ENCODE results near the gene SLC6A4.
"Not testable (repeated sequence)": the region's sequence is repeated elsewhere in the genome, so short reads cannot be mapped to it uniquely, and the experiment has no call there.

SLC6A4 gene

DNA sequence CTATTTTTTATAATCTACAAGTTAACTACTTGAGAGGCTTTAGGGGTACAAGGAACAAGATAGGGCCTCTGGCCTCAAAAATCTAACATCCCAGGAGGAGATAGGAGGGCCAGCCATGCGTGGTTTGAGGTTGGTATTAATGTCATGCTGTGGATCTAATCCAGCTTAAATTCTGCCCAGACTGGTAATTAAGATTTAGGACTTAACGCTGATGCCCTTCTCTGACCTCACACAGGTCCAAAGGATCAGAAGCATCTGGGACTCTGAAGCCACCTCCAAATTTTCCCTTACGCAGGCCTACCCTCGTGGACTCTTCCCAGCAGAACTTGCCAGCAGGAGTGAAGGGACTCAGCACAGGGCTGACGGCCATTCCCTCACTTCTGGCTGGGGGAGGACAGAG is 15.1 kb downstream of the SLC6A4 start:
- DNase-seq (ENCODE audit: low read depth in 2 of 3, low spot score in 2 of 3), result no peak

DNA sequence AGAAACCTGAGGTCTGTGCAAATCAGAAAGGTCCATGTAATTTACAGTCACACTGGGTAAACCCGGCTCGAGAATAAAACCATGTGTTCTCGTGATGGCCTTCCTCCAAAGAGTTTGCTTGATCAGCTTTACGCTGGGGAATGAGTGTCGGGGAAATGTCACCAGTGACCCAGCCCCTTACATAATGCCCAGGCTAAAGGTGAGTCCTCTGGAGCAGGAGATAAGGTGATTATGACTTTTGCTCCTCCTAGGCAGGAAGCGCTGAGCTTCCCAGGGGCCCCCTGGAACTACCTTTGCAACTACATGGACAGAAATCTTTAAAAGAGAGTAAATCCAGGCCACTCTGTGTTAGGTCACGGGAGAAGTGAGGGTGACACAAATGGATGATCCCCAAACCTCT is 15.7 kb downstream of the SLC6A4 start:
- DNase-seq (ENCODE audit: low read depth in 2 of 3, low spot score in 2 of 3), result no peak

DNA sequence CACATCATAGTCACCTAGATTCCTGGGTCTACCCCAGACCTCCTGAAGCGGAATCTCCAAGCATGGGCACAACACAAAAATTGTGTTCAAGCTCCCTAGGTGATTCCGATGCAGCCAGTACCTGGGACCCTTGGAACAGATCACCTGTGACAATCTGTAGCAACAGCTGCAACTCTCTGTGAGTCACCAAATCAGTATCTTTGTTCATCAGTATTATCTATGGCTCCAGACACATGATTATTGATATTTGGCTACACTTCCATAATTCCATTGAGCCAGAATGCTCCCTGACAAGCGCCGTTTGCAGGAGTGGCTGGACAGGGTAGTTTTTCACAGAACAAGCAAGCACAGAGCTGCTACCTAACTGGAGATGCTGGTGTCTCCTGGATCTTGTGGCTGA is 16.2 kb downstream of the SLC6A4 start:
- no peak for DNase-seq (ENCODE audit: low read depth in 2 of 3, low spot score in 2 of 3)

DNA sequence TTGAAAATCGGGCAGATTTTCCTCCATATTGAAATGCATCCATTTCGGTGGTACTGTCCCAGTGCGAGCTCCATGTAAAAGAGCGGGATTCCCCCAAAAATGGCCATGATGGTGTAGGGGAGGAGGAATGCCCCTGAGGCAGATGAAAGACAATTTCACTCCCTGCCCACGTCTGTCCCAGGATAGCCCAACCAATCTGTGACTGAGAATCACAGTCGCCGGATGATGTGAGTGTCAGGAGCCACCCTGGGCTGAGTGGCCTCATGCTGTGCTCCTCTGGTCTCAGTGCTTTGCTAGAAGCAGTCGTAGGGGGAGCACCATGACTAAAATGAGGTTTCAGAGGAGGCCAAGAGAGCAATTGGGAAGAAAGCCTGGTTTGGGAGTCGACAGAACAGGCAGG is 16.7 kb downstream of the SLC6A4 start:
- DNase-seq (ENCODE audit: low read depth in 2 of 3, low spot score in 2 of 3), result no peak

DNA sequence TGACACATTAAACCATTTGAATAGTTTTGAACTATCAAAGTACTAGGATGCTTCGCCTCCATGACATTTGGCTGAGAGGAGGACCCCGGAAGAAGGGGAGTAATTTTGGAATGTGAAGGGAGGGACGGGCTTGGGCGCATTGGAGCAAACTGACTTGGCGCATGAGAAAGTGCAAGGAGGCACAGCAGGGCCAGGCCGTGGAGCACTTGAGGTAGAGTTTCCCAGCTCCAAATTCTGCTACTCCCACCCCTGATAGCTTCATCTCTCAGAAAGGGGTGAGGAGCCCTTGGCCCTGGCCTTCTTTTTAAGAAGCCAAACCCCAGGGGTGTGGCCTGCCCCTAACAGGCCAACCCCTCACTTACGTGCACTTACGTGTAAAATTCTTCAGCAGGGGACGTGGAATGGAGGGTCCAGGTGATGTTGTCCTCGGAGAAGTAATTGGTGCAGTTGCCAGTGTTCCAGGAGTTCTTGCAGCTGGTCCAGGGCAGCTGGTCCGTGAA is 17.7 kb downstream of the SLC6A4 start:
- DNase-seq (ENCODE audit: low read depth in 2 of 3, low spot score in 2 of 3), result no peak

DNA sequence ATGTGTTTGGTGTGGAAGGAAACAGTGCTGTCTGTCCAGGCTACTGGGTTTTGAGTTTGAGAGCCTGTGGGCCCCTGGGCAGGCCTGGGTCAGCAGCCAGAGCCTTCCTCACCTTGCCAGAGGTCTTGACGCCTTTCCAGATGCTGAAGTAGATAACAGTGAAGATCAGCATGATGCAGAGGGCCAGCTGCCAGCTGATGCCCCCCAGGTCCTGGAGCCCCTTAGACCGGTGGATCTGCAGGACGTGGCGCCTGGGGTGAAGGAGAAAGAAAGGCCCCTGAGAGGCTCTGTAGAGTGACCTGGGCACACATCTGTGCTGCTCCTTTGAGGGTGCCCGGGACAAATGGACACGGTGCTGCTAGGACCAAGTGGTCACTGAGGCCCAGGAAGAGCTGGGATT is 18.4 kb downstream of the SLC6A4 start:
- DNase-seq (ENCODE audit: low read depth in 2 of 3, low spot score in 2 of 3), result no peak

DNA sequence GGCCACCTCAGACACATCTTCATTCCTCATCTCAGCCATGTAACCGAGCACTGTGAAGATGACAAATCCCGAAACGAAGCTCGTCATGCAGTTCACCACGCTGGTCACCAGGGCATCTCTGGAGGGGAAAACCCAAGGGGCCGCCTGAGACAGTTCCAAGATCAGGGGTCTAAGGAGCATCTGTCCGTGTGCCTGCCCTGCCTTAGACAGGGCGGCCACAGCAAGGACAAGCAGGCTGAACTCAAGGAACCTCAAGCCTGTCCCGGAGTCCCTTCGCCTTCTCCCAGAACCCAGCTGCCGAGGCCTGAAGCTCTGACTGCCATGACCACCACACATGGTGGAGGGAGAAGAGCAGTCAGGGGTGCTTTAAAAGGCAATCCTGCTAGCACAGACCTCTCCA is 22.7 kb downstream of the SLC6A4 start:
- no peak for DNase-seq (ENCODE audit: low read depth in 2 of 3, low spot score in 2 of 3)

DNA sequence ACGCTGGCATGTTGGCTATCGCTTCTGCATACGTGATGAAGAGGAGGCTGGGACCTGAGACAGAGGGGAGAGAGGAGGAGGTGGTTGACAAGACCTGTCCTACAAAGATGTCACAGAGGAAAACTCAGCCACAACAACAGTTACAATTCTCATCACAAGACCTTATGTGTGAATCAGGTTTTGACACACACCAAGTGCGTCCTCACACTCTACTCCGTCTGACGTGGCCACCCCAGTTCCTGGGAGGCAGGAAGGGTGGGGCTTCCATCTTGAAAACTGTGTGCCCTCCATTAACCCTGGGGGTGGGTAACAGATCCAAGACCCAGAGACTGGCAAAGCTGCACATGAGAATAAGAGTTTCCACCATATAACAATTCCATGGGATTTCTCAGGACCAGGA is 24.1 kb downstream of the SLC6A4 start:
- DNase-seq (ENCODE audit: low read depth in 2 of 3, low spot score in 2 of 3), result no peak

DNA sequence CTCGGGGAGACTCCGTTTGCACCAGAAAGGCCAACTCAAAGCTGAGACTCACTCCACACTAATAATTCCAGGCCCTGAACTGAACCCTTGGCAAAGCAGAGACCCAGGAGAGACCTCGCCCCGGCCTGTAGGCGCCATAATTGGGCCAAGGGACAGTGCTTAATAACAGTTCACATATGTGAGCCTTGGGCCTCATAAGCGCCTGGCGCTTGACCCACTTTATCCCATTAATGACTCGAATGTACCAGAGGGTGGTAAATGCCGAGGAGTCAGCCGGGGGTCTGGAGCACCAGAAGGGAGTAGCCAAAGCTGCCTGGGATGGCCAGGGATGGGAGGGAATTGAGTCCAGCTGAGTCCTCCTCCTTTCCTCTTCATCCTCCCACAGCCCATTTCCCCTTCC is 24.6 kb downstream of the SLC6A4 start:
- no peak for DNase-seq (ENCODE audit: low read depth in 2 of 3, low spot score in 2 of 3)

DNA sequence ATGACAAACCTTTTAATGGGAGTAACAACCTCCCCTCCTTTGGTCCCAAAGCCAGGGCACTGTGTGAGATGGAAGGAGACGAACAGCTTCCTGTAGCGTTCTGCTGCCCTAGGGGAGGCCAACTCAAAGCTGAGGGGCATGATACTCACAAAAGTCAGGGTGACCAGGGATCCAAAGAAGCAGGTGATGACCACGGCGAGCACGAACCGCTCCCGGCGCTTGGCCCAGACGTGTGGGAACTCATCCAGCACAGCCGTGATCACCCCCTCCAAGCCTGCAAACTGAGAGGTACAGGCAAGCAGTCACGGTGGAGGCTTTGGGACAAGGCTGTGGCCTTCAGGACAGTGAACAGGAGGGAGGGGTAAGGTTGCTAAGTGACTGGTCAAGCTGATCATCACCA is 25.1 kb downstream of the SLC6A4 start:
- DNase-seq (ENCODE audit: low read depth in 2 of 3, low spot score in 2 of 3), result no peak

DNA sequence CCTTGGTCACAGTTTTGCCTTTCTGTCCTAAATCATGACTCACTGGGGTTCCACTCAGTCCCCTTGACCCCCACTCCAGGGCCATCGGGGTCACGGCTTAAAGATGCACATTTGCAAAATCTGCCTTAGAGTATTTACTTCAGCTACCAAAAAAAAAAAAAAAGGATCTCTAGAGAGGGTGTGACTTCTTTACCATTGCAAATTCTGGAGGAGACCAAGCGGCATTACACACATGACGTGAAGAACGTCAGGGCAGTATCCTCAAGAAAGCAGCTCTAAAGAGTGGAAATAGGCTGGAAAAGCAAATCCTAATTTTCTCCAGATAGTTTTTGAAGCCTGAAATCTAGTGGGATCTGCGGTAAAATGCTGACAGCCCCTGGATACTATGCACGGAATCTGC is 25.6 kb downstream of the SLC6A4 start:
- DNase-seq (ENCODE audit: low read depth in 2 of 3, low spot score in 2 of 3), result no peak

DNA sequence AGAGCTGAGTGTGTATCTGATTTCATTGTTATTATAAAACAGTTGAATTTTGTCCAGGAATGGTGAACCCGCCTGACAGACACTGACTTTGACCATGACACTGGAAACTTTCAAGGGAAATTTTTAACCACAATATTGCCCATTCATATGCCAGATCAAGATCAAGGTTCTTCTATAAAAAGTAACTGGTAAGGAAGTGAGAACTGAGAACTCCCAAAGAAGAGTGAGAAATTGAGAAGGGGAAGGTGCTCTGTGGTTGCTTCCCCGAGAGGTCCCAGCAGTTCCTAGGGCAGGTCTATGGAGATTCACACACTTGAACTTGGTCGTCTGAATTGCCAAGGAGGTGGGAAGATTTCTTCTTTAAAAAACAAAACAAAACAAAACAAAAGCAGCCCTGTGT is 27.3 kb downstream of the SLC6A4 start:
- no peak for DNase-seq (ENCODE audit: low read depth in 2 of 3, low spot score in 2 of 3)

DNA sequence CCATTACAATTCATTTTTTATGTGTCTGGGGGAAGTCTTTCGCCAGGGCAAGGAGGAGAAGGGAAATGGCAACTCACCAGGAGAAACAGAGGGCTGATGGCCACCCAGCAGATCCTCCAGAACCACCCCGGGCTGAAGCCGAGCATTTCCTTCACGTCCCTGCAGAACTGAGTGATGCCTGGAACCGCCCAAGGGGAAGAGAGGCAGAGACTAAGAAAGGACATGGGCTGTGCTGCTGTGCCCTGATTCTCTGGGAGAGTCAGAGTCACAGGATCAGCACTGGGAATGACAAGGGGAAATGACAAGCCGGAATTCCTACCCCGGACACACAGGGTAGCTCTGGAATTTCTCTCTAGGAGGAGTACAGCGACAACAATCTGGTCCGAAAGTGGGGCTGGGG is 27.8 kb downstream of the SLC6A4 start:
- DNase-seq (ENCODE audit: low read depth in 2 of 3, low spot score in 2 of 3), result no peak

DNA sequence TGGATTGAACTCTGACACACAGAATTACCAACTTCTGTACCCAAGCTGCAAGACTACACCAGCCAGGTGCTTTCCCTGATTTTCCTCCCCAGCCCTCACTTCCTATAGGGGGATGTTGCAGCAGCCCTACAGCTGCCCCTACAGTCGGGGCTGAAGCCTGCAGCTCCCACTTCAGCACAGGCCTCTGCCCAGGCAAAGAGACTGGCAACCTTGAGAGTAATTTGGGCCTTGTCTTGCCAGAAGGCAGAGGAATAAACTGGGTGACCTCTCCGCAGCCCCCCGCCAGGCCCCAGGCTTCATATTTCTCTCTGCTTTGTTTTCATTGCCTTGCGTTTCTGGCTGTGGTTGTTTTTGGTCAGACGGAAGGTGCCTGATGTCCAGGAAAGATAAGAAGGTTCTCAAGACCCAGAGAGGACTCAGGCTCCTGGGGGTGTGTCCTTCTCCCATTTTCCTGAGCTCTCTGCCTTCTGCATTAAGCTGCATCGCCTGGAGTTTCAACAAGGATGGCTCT is 32.0 kb downstream of the SLC6A4 start:
- DNase-seq (ENCODE audit: low read depth in 2 of 3, low spot score in 2 of 3), result no peak

DNA sequence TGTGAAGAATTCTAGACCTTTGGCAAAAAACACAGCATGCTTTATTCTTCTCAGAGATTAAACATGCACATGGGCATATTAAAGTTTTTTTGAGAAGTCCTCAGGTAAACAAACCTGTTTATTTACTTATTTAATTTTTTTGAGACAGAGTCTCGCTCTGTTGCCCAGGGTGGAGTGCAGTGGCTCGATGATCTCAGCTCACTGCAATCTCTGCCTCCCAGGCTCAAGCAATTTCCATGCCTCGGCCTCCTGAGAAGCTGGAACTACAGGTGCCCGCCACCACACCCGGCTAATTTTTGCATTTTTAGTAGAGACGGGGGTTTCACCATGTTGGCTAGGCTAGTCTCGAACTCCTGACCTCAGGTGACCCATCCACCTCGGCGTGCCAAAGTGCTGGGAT is 34.8 kb downstream of the SLC6A4 start:
- DNase-seq (ENCODE audit: low read depth in 2 of 3, low spot score in 2 of 3), result not testable (repeated sequence)

DNA sequence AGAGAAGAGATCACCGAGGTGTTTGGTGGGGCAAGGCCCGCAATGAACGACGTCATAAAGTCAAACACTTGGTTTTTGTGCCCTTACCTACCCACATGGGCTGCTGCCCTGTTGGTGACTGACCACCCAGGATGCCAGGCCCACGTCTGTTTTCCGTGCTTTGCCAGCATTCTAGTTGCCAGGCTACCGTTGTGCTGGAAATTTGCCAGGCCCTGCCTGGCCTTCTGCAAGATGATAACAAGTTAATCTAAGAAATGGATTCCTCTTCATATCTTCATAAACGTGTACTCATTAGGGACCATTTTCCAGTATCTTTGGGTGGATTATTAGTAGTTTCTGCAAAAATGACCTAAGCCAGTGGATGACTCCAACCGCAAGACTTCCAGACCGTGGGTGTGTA is 35.4 kb downstream of the SLC6A4 start:
- no peak for DNase-seq (ENCODE audit: low read depth in 2 of 3, low spot score in 2 of 3)

DNA sequence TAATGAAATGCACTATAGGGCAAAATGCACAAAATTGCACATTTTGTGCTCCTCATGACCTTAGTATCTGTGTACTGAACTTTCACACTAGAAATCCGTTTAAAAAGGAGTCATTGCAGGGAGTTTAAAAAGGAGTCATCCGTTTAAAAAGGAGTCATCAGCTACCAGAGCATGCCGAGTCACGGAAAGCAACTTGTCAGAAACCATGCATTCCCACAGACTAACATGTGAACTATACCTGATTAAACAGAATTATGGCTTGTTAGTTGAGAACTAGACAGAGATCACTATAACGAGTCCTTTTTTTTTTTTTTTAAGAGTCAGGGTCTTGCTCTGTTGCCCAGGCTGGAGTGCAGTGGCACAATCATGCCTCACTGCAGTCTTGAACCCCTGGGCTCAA is 35.9 kb downstream of the SLC6A4 start:
- DNase-seq (ENCODE audit: low read depth in 2 of 3, low spot score in 2 of 3), result no peak

DNA sequence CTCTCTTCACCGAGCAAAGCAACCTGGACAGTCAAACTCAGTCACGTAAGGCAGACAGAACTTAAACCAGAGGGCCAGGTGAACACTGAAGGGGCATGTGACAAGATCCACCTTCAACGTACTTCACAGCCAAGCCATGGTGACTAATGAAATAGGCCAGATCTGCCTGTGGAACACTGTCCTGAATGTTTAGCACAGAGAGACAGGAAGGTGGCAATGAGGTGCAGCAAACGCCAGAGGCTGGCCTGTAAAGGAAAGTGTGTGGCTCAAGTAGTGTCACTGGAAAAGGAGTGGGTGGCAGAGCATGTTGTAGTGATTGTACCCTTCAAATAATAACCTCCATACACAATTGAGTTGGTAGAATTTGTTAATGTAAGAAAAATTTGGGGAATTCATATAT is 38.1 kb downstream of the SLC6A4 start:
- no peak for DNase-seq (ENCODE audit: low read depth in 2 of 3, low spot score in 2 of 3)

DNA sequence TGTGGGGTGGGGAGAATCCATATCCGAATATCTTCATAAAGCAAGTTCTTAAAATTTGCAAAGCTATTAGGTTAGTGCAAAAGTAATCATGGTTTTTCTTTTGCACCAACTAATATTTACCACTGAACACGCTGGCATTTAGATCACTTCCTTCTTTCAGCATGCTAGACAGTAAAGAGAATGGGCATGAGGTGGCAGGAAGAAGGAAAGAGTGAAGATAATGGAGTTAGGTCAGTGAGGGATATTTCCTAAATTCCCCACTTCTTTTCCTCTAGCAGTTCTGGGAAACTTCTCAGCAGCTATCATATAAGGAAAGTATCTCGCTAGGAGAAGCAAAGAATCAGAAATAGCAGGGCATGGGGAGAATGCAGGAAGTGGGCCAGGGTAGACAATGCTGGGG is 39.0 kb downstream of the SLC6A4 start:
- DNase-seq (ENCODE audit: low read depth in 2 of 3, low spot score in 2 of 3), result no peak

DNA sequence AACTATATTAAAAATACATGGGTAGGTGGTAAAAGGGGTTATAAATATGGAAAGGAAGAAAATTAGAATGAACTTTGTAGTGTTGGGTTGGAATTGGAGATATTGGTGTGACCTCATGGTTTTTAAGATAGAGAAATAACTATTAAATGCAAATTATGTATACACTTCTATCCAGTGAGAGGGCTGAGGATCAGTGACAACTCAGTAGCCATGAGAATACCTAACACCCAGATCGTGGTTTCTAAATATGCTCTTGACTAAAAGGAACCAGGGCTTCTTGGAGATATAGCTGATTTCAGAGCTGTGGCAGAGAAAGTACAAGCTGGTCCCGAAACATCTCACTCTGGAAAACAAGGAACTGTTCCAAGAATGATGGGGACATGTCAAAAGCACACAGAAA is 44.4 kb downstream of the SLC6A4 start:
- DNase-seq (ENCODE audit: low read depth in 2 of 3, low spot score in 2 of 3), result no peak

DNA sequence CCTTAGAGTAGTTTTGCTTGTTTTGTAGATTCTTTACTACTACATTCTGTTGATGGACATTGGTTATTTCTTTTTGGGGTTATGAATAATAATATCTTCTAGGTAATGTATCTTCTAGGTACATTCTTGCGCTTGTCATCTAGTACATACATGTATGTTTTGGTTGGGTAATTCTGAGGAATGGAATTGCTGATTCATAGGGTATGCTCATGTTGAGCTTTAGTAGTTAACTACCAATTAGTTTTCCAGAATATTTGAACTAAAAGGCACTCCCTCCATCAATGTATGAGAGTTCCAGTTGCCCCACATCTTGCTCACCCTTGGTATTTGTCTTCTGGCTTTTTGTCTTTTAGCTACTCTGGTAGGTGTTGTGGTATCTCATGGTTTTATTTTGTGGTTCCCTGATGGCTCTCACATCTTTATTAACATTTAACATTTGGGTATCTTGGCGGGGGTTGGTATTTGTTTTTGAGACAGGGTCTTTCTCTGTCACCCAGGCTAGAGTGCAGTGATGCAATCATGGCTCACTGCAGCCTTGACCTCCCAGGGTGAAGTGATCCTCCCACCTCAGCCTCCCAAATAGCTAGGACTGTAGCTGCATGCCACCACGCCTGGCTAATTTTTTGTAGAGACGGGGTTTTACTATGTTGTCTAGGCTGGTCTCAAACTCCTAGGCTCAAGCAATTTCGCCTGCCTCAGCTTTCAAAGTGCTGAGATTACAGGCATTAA is 47.1 kb downstream of the SLC6A4 start:
- DNase-seq (ENCODE audit: low read depth in 2 of 3, low spot score in 2 of 3), result no peak

DNA sequence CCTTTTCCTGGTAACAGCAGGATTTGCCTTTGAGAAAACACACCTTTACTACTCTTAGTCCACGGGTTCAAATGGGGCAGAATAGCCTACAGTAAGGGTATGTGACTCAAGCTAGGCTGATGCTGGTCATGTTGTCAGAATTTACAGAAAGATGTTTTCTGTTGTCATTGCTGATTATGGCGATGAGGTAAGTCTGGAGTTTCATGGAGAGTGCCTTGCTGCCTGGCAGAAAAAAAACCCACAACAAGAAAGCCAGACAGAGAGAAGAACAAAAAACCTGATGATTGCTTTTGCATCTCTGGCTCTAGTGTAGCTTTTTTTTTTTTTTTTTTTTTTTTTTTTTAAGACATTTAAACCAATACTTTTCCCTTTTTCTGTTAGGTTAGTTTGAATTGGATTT is 47.9 kb downstream of the SLC6A4 start:
- DNase-seq (ENCODE audit: low read depth in 2 of 3, low spot score in 2 of 3), result no peak

DNA sequence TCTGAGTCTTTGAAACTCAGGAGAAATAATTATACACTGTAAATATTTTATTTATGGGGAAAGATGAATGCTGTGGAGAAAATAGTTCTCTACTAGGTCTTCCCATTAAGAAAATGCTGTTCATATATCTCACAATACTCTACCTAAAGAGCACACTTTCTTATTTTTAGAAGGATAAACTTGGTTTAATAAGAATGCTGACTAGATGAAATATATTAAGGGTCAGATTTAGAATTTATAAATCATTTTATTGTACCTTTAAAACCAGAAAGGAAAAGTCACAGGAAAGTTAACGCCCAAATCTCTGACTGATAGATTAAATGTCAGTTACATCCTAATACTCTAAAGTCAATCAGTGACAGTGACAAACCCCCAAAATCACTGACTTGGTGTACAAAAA is 48.7 kb downstream of the SLC6A4 start:
- DNase-seq (ENCODE audit: low read depth in 2 of 3, low spot score in 2 of 3), result no peak

Measured in activated CD8-positive, alpha-beta memory T cell treated with anti-CD3 and anti-CD28 coated beads for 48 hours (primary cell).